B cell (primary cell): ENCODE data around the gene TMX1.

Experiments used
- EZH2 ChIP-seq: IDR thresholded peaks from 2 replicates; pipeline ENCODE4 v1.6.1; 2012; ENCODE audit warnings: borderline replicate concordance, low read depth, mild to moderate bottlenecking, moderate library complexity, low read length; ENCODE audit not compliant: insufficient read depth, poor library complexity, severe bottlenecking
- TF ChIP-seq, protein P1 (sequence below): fragments of 200-600 bp; IDR thresholded peaks from one replicate; pipeline ENCODE4 v1.8.0; 2022; ENCODE audit warnings: antibody characterized with exemption, mild to moderate bottlenecking

DNA sequence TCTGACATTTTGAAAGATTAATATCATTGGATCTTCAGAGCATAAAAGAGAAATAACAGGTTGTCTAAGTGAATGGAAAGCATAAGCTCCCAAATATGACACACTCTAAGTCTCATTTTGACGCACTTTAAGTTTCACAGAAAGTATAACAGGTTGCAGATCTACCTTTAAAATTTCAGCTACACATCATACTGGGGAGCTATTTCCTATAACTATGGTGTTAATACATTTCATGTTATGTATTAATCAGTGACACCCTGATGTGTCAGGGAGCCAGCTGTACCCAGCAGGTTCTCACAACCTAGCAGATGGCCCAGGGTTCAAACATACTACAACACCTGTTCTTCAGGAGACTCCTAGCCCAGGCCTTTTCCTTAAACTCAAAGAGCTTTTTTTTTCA lies 31.1 kb upstream of the TMX1 start:
- TF ChIP-seq, protein P1, sequence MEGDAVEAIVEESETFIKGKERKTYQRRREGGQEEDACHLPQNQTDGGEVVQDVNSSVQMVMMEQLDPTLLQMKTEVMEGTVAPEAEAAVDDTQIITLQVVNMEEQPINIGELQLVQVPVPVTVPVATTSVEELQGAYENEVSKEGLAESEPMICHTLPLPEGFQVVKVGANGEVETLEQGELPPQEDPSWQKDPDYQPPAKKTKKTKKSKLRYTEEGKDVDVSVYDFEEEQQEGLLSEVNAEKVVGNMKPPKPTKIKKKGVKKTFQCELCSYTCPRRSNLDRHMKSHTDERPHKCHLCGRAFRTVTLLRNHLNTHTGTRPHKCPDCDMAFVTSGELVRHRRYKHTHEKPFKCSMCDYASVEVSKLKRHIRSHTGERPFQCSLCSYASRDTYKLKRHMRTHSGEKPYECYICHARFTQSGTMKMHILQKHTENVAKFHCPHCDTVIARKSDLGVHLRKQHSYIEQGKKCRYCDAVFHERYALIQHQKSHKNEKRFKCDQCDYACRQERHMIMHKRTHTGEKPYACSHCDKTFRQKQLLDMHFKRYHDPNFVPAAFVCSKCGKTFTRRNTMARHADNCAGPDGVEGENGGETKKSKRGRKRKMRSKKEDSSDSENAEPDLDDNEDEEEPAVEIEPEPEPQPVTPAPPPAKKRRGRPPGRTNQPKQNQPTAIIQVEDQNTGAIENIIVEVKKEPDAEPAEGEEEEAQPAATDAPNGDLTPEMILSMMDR, result no peak
- no peak for TF ChIP-seq EZH2
